HG03196 (cell line): ENCODE measurements around the gene KCNAB1.
A peak's percentile ranks its signal among the peaks of the same experiment; 100 is the strongest.

ENCODE experiments used
- ATAC-seq: cut with Tn5 transposase; IDR thresholded peaks from one replicate; pipeline ENCODE4 v1.9.1; 2021; ENCODE audit not compliant: unreplicated experiment

The KCNAB1 gene

DNA sequence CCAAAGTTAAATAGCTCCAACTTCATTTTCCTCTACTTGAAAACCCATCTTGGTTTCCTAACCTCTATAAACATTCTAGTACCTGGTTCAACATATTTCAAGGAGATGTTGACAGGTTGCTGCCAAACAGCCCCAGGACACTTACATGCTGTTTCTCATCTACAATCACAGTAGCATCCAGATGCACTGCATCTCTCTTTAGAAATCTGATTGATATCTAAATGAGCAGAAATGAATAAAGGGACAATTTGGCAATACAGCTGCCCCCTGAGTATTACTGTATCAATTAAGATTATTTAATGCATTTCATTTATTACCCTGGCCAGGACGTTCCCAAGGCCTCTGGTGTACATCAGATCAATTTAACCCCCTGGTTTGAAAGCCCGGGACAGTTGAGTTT, 360.6 kb downstream of the KCNAB1 start:
- ATAC-seq: no peak

GRCh38 chr3:156483002-156483401, 362.6 kb downstream of the KCNAB1 start:
- ATAC-seq: peak; percentile 8

GRCh38 chr3:156483426-156483825, 363.0 kb downstream of the KCNAB1 start:
- peak; percentile 93 for ATAC-seq

DNA sequence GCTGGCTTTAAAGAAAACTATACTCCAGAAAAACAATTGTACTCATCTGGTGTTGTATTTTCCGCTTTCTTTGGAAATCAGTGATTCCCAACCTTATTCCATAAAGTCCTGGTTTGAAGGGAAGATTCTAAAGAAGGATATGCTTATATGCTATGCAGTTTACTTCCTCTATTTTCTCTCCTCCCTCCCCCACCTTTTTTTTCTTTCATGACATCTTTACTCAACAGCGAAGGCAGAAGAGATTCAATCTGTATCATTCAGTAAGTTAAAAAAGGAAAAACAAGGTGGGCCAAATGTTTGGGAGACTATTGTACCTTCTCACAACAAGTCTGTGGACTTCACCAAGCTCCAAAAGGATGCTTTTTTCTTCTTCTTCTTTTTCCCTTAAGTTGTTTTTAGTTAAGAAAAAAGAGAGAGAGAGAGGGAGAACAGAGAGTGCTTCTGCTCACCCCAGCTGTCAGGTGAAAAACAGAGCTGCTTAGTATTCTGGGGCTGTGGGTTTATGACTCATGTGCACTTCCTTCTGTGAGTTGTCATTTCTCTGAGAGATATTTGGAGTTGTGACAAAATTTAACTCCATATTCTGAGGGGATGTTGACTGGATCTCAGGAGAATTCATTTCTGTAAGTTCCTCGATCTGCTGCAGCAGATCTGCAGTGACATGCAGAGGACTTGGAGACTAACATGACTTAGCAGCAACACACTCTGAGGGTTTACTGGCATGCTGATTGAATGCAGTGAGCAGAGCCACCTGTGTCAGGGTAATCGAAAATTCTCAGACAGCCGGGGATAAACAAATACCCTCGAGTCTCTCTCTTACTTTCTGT, 363.8 kb downstream of the KCNAB1 start:
- ATAC-seq: peak; percentile 86

DNA sequence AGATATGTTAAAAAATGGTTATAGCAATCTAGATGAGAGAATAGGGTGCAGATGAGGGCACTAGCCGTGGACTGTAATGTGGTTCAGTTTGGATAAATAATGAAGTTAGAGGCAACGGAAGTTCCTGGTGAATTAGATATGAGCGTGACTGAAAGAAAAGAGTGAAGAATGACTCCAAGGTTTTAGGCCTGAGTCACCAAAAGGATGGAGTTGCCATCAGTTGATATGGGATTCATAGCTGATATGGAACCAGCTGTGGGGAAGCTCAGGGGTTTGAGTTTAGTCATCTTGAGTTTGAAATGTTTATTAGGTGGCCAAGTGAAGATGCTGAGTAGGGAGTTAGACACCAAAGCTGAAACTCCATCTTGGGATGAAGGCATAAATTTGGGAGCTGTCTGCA, 368.4 kb downstream of the KCNAB1 start:
- ATAC-seq: no peak

- ATAC-seq: no peak
Measured at GRCh38 chr3:156489462-156489911, 369.1 kb downstream of the KCNAB1 start.

DNA sequence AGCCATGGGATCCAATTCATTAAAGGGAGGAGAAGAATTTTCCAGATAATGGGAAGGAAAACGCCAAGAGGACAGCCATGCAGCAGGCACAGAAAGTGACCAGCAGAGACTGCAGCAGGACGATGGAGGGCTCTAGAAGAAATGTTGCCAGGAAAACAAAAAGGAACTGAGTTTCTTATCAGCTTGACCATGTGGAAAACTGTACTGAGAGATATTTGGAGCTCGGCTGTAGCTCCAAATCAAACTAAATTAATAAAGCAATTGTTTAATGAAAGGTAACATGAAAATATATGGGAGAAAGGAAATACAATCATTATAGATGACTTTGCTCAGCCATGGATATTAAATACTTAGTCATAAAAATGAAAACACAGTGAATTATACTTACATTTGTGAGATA, 370.8 kb downstream of the KCNAB1 start:
- ATAC-seq: no peak

GRCh38 chr3:156492801-156493261, 372.5 kb downstream of the KCNAB1 start:
- ATAC-seq: no peak

- no peak for ATAC-seq
Measured at GRCh38 chr3:156493887-156494286, 373.5 kb downstream of the KCNAB1 start.

DNA sequence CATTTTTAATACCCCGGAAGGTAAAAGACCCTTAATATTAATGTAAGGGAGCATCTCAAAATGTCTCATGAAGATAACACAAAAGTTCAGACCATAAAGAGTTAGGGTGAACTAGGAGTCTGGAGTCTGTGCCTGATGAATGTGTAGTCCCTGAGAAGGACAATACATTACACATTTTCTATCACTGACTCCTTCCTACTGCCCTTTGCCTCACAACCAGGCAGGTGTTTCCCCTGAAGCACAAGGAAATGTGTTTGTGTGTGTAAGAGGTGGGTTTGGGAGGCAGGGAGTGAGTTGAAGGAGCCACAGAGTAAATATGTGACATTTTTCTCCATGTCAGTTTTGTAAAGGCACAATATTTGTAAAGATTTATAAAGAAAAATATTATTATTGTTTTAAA, 375.4 kb downstream of the KCNAB1 start:
- ATAC-seq: no peak

- ATAC-seq: no peak
Measured at GRCh38 chr3:156497326-156497725, 376.9 kb downstream of the KCNAB1 start.

GRCh38 chr3:156498307-156498706, 377.9 kb downstream of the KCNAB1 start:
- ATAC-seq: no peak

GRCh38 chr3:156507285-156507684, 386.9 kb downstream of the KCNAB1 start:
- ATAC-seq: no peak

DNA sequence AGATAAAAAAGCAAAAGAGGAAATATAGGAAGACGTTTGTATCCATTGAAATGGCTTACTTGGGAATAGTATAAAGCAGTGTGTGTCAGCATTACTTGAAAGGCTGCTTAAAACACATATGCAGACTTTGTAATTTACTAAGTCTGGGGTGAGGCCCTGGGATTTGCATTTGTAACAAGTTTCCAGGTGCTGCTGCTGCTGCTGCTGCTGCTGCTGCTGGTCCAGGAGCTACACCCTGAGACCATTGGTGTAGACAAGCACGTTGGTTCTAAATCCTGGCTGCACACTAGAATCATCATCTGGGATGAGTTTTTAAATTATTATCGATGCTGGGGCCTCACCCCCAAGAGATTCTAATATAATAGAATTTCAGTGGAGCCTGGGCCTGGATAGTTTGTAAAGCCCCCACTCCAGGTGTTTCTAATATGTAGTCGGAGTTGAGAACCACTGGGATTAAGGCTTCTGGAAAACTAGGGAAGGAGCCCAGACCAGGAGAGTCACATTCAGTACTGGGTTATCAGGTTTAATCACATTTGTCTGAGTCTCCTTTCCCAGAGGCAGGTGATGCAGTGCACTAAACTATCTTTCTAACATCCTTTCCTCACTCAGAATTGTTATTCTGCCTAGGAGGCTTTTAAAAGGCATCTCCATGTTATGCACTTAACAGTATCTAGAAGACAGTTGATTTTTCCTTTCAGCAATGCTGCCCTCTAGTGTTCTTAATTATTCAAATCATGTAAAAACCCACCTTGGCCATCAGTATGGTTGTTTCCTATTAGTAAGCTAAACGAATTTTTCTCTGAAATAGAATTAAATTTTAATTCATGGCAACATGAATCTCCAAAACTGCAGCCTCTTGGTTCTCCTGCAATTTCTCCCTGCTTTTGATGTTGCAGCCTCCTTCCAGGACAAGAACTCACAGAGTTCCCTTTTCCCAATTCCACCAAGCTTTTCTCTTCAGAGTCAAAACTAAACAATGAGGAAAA, 389.1 kb downstream of the KCNAB1 start:
- no peak for ATAC-seq

GRCh38 chr3:156511987-156512677, 391.8 kb downstream of the KCNAB1 start:
- no peak for ATAC-seq

DNA sequence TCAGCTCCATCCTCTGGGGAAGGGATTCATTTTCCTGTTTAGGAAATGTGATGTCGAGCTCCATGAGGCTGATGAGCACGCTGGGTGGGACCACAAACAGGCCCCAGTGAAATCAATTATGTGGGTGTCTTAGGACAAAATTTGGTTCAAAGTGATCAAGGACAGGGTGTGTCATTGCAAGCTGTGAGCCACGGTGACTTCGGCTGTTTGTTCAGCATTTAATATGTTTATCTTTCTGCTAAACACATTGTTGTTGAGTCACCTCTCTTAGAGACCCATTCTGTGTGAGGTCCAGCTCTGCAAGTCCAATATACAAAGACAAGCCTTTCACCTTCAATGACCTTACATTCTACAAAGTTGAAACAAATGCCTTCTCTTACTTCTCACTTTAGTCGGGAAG, 393.2 kb downstream of the KCNAB1 start:
- ATAC-seq: no peak

DNA sequence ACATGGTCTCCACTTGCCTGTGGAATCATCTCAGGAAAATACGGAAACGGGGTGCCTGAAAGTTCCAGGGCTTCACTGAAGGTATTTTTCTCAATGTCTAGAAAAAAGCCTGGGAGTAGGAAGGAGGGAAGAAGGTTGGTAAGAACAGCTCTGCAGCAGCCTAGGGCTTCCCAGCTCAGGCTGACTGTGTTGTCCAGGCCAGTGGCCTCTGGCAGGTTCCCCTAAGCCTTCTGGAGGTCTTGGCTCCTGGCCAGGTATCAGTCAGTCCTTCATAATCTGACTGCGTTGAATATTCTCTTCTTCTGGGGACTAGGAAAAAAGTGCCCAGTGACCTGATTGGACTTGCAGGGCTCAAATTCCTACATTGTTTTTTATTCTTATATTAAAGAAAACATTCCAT, 395.9 kb downstream of the KCNAB1 start:
- no peak for ATAC-seq

DNA sequence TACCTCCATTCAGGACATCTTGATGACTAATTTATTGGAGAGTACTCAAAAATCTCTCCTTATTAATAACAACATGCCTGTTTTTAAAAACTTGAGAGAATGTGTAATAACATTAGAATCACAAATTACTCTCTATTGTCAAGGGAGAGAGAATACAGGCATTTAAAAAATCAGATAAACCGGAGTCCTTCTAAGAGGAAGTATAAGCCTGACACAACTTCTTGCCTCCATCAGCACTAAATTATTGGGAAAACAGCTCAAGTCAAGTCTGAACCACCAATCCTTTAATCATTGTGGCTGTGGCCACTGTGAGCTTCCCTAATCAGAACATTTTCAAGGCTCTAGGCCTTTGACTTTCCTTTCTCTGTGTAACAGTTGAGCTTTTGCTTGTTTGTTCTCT, 396.6 kb downstream of the KCNAB1 start:
- no peak for ATAC-seq

- ATAC-seq: no peak
Measured at GRCh38 chr3:156518726-156519125, 398.3 kb downstream of the KCNAB1 start.

- peak; percentile 79 for ATAC-seq
Measured at GRCh38 chr3:156519758-156520162, 399.4 kb downstream of the KCNAB1 start.

DNA sequence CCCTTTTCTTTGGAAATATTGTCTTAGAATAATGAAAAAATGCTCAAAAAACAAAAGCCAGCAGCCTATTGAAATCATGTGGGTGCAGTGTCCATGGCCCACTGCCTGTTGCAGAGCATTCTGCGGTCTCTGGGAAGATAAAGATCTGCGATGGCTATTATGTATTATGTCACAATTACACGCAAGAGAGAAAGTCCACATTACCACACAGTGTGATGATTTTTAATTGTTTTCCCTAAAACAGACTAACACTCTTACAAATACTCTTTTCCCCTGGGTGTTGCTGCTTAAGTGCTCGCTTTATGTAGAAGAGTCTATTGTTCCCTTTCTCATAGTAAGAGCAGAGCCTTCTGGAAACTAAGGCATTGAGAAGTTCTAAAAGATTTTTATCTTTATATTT, 402.3 kb downstream of the KCNAB1 start:
- no peak for ATAC-seq
